GM23338 (cell line): Measurements from ENCODE around the gene ALKBH1. TPM values are rescaled to one million over a fixed set of nuclear protein-coding genes. Genes with fewer than 3 reads are reported as not detected.

ENCODE experiments used
- ATAC-seq: fragments of 200-7000 bp; cut with Tn5 transposase; 3 replicates; pipeline ENCODE4 v1.9.1; 2020
- DNase-seq: peaks from one replicate; pipeline ENCODE4 v3.0.0-alpha.2; 2015; ENCODE audit warnings: low spot score
- H2AFZ ChIP-seq: fragments of 200-600 bp; sonication (generic); 2 replicates; pipeline ENCODE4 v1.8.0; 2016; ENCODE audit warnings: antibody characterized with exemption, mild to moderate bottlenecking, moderate library complexity
- H3F3A ChIP-seq: fragments of 200-600 bp; sonication (generic); replicated peaks from 2 replicates; pipeline ENCODE4 v1.8.0; 2017; ENCODE audit warnings: antibody characterized with exemption, mixed run types, low read depth
- H3K27ac ChIP-seq: fragments of 200-600 bp; sonication (generic); 2 replicates; pipeline ENCODE4 v1.6.1; 2016; ENCODE audit warnings: low read depth
- H3K27me3 ChIP-seq: fragments of 200-600 bp; sonication (generic); 2 replicates; pipeline ENCODE4 v1.8.0; 2016; ENCODE audit warnings: mild to moderate bottlenecking, mixed run types, moderate library complexity; ENCODE audit not compliant: insufficient read depth
- H3K36me3 ChIP-seq: fragments of 200-600 bp; sonication (generic); 2 replicates; pipeline ENCODE4 v1.8.0; 2016; ENCODE audit warnings: mild to moderate bottlenecking; ENCODE audit not compliant: insufficient read depth
- H3K4me1 ChIP-seq: fragments of 200-600 bp; sonication (generic); 2 replicates; pipeline ENCODE4 v1.8.0; 2016; ENCODE audit warnings: mild to moderate bottlenecking, moderate library complexity; ENCODE audit not compliant: insufficient read depth
- H3K4me2 ChIP-seq: fragments of 200-600 bp; sonication (generic); 2 replicates; pipeline ENCODE4 v1.7.1; 2017; ENCODE audit warnings: mixed run types
- H3K4me3 ChIP-seq: fragments of 200-600 bp; sonication (generic); 2 replicates; pipeline ENCODE4 v1.6.1; 2016; ENCODE audit warnings: mixed run types
- H3K79me2 ChIP-seq: fragments of 200-600 bp; sonication (generic); replicated peaks from 2 replicates; pipeline ENCODE4 v1.8.0; 2017; ENCODE audit warnings: mild to moderate bottlenecking; ENCODE audit not compliant: insufficient read depth
- H3K9me2 ChIP-seq: fragments of 200-600 bp; sonication (generic); 2 replicates; pipeline ENCODE4 v1.8.0; 2017; ENCODE audit not compliant: insufficient read depth
- H4K20me1 ChIP-seq: fragments of 200-600 bp; sonication (generic); replicated peaks from 2 replicates; pipeline ENCODE4 v1.8.0; 2017; ENCODE audit warnings: mild to moderate bottlenecking; ENCODE audit not compliant: insufficient read depth
- H3K27ac Mint-ChIP-seq: 2 replicates; pipeline ENCODE4 v1.8.0; 2020; ENCODE audit warnings: inconsistent platforms, mild to moderate bottlenecking, moderate library complexity, mixed read lengths
- H3K27me3 Mint-ChIP-seq: 3 replicates; pipeline ENCODE4 v1.8.0; 2022; ENCODE audit warnings: low read depth, mild to moderate bottlenecking, moderate library complexity, mixed read lengths, inconsistent platforms; ENCODE audit not compliant: insufficient read depth, poor library complexity
- H3K36me3 Mint-ChIP-seq: 3 replicates; pipeline ENCODE4 v1.8.0; 2021; ENCODE audit warnings: low read depth, mild to moderate bottlenecking, inconsistent platforms, moderate library complexity, mixed read lengths
- H3K4me1 Mint-ChIP-seq: 3 replicates; pipeline ENCODE4 v1.8.0; 2020; ENCODE audit warnings: mild to moderate bottlenecking, inconsistent platforms, mixed read lengths
- H3K4me3 Mint-ChIP-seq: 3 replicates; pipeline ENCODE4 v1.8.0; 2021; ENCODE audit warnings: moderate library complexity, mild to moderate bottlenecking, inconsistent platforms, mixed read lengths
- H3K9me3 Mint-ChIP-seq: 3 replicates; pipeline ENCODE4 v1.8.0; 2020; ENCODE audit warnings: moderate library complexity, mild to moderate bottlenecking, inconsistent platforms, mixed read lengths
- CREB1 ChIP-seq: fragments of 250-450 bp; sonication (Bioruptor Pico); IDR thresholded peaks from 2 replicates; pipeline ENCODE4 v1.5.0; 2020; ENCODE audit warnings: low read depth, mild to moderate bottlenecking, moderate library complexity
- EZH2 ChIP-seq: fragments of 200-600 bp; sonication (generic); IDR thresholded peaks from one replicate; pipeline ENCODE4 v1.8.0; 2017; ENCODE audit warnings: antibody characterized with exemption, mild to moderate bottlenecking, low read depth; ENCODE audit not compliant: unreplicated experiment
- EZH2phosphoT487 ChIP-seq: fragments of 200-600 bp; sonication (generic); IDR thresholded peaks from one replicate; pipeline ENCODE4 v1.8.1; 2018; ENCODE audit warnings: antibody characterized with exemption; ENCODE audit not compliant: unreplicated experiment
- NANOG ChIP-seq: IDR thresholded peaks from 2 replicates; pipeline ENCODE4 v1.6.1; 2016; ENCODE audit warnings: antibody characterized with exemption, borderline replicate concordance
- POLR2AphosphoS5 ChIP-seq: IDR thresholded peaks from 2 replicates; pipeline ENCODE4 v1.6.1; 2016; ENCODE audit warnings: antibody characterized with exemption, low read depth
- ZNF114 ChIP-seq: fragments of 250-450 bp; sonication (Bioruptor Pico); IDR thresholded peaks from 2 replicates; pipeline ENCODE4 v1.5.0; 2020; ENCODE audit warnings: mild to moderate bottlenecking, moderate library complexity
- ZNF331 ChIP-seq: fragments of 250-450 bp; sonication (Bioruptor Pico); IDR thresholded peaks from 2 replicates; pipeline ENCODE4 v1.5.0; 2020; ENCODE audit warnings: low read depth, mild to moderate bottlenecking, moderate library complexity
- polyA plus RNA-seq: library from polyadenylated mRNA; unstranded; fragments of >200 nt; fragmentation: Nextera tagmentation; extraction: Ambion mirVana; gene quantifications from 2 replicates; pipeline ENCODE4 v1.2.1, GENCODE V29; 2016
- total RNA-seq: library from RNA; depleted of rRNA; stranded (reverse); fragments of >200 nt; shearing (Covaris generic); gene quantifications from 2 replicates; pipeline ENCODE4 v1.2.3, GENCODE V29; 2014
- TF ChIP-seq, protein P1 (sequence below): IDR thresholded peaks from one replicate; pipeline ENCODE4 v1.6.1; 2018; ENCODE audit warnings: antibody characterized with exemption; ENCODE audit not compliant: unreplicated experiment
- TF ChIP-seq, protein P2 (sequence below): IDR thresholded peaks from 2 replicates; pipeline ENCODE4 v1.6.1; 2016; ENCODE audit warnings: antibody characterized with exemption
- TF ChIP-seq, protein P3 (sequence below), 2 experiments: fragments of 200-600 bp in 1 of 2; sonication (generic) in 1 of 2; conservative IDR thresholded peaks; 2 replicates each; pipeline versions ENCODE4 v1.5.1 to v1.6.1; 2016 to 2017; ENCODE audit warnings: antibody characterized with exemption in 2 of 2, low read depth in 2 of 2, mild to moderate bottlenecking in 2 of 2, moderate library complexity in 1 of 2

Gene ALKBH1
- total and polyA plus RNA-seq, 2 experiments from 2014 or later: 13.0 to 22.2 TPM

DNA sequence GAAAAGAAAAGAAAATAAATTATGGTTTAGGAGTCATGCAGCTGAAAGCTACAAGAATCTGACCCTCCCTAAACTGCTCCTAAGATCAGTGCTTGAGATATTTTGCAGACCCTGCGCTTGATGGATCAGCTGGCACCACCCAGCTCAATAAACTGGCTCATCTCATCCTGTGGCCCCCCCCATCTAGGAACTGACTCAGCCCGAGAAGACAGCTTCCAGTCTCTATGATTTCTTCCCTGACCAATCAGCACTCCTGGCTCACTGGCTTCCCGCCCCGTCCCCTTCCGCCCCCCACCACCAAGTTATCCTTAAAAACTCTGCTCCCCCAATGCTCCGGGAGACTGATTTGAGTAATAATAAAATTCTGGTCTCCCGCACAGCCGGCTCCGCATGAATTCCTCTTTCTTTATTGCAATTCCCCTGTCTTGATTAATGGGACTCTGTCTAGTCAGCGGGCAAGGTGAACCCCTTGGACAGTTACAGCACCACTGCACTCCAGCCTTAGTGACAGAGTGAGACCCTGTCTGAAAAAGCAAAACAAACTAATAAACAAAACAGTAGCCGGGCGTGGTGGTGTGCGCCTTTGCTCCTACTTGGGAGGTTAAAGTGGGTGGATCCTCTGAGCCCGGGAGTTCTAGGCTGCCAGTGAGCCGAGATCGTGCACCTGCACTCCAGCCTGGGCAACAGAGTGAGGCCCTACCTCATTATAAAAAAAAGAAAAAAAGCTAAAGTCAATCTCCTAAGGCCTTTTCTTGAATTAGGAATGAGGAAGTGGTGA, 66.9 kb downstream of the ALKBH1 start:
- Mint-ChIP-seq H3K27ac (no peak overlapping the region), H3K36me3 (peaks cover 3% of the 10 kb centered on the region; the same call in 1 of the 3 replicates), H3K4me1 (no peaks in the 10 kb centered on the region; the same call in 2 of the 3 replicates), H3K9me3 (peaks cover 21% of the 10 kb centered on the region), H3K27me3 (no peaks in the 10 kb centered on the region), H3K4me3 (no peak overlapping the region)
- DNase-seq (no peak), ATAC-seq (peak; percentile 34)
- H3K4me3 ChIP-seq: no peak overlapping the region
- H3K79me2 ChIP-seq: no peaks in the 10 kb centered on the region
- H3K27ac ChIP-seq: no peak overlapping the region
- H3K9me2 ChIP-seq: no peaks in the 10 kb centered on the region
- no peak overlapping the region for H3K4me2 ChIP-seq
- TF ChIP-seq, protein P1, sequence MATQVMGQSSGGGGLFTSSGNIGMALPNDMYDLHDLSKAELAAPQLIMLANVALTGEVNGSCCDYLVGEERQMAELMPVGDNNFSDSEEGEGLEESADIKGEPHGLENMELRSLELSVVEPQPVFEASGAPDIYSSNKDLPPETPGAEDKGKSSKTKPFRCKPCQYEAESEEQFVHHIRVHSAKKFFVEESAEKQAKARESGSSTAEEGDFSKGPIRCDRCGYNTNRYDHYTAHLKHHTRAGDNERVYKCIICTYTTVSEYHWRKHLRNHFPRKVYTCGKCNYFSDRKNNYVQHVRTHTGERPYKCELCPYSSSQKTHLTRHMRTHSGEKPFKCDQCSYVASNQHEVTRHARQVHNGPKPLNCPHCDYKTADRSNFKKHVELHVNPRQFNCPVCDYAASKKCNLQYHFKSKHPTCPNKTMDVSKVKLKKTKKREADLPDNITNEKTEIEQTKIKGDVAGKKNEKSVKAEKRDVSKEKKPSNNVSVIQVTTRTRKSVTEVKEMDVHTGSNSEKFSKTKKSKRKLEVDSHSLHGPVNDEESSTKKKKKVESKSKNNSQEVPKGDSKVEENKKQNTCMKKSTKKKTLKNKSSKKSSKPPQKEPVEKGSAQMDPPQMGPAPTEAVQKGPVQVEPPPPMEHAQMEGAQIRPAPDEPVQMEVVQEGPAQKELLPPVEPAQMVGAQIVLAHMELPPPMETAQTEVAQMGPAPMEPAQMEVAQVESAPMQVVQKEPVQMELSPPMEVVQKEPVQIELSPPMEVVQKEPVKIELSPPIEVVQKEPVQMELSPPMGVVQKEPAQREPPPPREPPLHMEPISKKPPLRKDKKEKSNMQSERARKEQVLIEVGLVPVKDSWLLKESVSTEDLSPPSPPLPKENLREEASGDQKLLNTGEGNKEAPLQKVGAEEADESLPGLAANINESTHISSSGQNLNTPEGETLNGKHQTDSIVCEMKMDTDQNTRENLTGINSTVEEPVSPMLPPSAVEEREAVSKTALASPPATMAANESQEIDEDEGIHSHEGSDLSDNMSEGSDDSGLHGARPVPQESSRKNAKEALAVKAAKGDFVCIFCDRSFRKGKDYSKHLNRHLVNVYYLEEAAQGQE: no peak
- TF ChIP-seq EZH2: no peak
- TF ChIP-seq CREB1: no peak
- no peak for TF ChIP-seq NANOG
- TF ChIP-seq, protein P2, sequence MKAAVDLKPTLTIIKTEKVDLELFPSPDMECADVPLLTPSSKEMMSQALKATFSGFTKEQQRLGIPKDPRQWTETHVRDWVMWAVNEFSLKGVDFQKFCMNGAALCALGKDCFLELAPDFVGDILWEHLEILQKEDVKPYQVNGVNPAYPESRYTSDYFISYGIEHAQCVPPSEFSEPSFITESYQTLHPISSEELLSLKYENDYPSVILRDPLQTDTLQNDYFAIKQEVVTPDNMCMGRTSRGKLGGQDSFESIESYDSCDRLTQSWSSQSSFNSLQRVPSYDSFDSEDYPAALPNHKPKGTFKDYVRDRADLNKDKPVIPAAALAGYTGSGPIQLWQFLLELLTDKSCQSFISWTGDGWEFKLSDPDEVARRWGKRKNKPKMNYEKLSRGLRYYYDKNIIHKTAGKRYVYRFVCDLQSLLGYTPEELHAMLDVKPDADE: no peak
- no peak for TF ChIP-seq EZH2phosphoT487
- no peaks in the 10 kb centered on the region for H3F3A ChIP-seq
- no peaks in the 10 kb centered on the region for H3K36me3 ChIP-seq
- H3K27me3 ChIP-seq: no peaks in the 10 kb centered on the region
- H4K20me1 ChIP-seq: no peaks in the 10 kb centered on the region
- peak overlapping the region; percentile 89; the same call in 1 of the 2 replicates for H2AFZ ChIP-seq
- H3K4me1 ChIP-seq: peaks cover 8% of the 10 kb centered on the region; the same call in 1 of the 2 replicates

DNA sequence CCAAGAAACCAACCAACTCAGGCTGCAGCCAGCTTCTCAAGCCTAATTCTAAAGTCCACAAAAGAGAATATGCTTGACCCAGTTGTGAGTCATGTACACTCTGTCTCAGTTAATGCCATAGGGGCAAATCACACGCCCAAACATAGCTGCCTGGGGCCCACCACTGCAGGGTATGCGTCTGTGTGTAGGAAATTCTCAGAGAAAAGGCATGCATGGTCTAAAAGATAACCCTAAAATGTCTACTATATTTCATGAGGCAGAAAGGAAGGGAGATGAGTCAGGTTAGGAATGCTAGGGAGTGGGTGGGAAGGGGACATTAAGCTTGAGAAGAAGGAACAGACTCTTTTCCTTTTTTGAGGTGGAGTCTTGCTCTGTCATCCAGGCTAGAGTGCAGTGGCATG, 69.1 kb downstream of the ALKBH1 start:
- Mint-ChIP-seq H3K9me3 (peaks cover 40% of the 10 kb centered on the region), H3K27ac (no peak overlapping the region), H3K27me3 (peaks cover 5% of the 10 kb centered on the region), H3K4me1 (no peaks in the 10 kb centered on the region; the same call in 2 of the 3 replicates), H3K36me3 (peaks cover 16% of the 10 kb centered on the region; the same call in 2 of the 3 replicates), H3K4me3 (no peak overlapping the region)
- Histone ChIP-seq H3K27me3 (no peaks in the 10 kb centered on the region), H3K4me2 (no peak overlapping the region), H3K4me3 (no peak overlapping the region), H4K20me1 (no peaks in the 10 kb centered on the region), H3K36me3 (no peaks in the 10 kb centered on the region), H2AFZ (no peak overlapping the region), H3K27ac (no peak overlapping the region), H3K9me2 (no peaks in the 10 kb centered on the region), H3K4me1 (peaks cover 8% of the 10 kb centered on the region; the same call in 1 of the 2 replicates), H3K79me2 (no peaks in the 10 kb centered on the region), H3F3A (no peaks in the 10 kb centered on the region)
- no peak for DNase-seq
- ATAC-seq: no peak
- TF ChIP-seq ZNF331 (CRISPR knock-in tag) (no peak), POLR2AphosphoS5 (no peak), CREB1 (no peak), ZNF114 (CRISPR knock-in tag) (no peak)
- TF ChIP-seq, protein P3, sequence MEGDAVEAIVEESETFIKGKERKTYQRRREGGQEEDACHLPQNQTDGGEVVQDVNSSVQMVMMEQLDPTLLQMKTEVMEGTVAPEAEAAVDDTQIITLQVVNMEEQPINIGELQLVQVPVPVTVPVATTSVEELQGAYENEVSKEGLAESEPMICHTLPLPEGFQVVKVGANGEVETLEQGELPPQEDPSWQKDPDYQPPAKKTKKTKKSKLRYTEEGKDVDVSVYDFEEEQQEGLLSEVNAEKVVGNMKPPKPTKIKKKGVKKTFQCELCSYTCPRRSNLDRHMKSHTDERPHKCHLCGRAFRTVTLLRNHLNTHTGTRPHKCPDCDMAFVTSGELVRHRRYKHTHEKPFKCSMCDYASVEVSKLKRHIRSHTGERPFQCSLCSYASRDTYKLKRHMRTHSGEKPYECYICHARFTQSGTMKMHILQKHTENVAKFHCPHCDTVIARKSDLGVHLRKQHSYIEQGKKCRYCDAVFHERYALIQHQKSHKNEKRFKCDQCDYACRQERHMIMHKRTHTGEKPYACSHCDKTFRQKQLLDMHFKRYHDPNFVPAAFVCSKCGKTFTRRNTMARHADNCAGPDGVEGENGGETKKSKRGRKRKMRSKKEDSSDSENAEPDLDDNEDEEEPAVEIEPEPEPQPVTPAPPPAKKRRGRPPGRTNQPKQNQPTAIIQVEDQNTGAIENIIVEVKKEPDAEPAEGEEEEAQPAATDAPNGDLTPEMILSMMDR (conservative IDR thresholded peaks at IDR 0.05; ENCODE audit: low read depth in 2 of 2): no peak
- TF ChIP-seq, protein P2: no peak
- TF ChIP-seq, protein P1: no peak
